Right lobe of liver (tissue), 4 donors: Measurements from ENCODE around the gene UTF1.

Experiments used
- POLR2A ChIP-seq: fragments of 450-650 bp; IDR thresholded peaks from one replicate; pipeline ENCODE4 v1.6.1; 2017; ENCODE audit warnings: antibody characterized with exemption, mild to moderate bottlenecking
- TF ChIP-seq, protein P1 (sequence below), 4 donors: fragments of 200-600 bp in 3 of 4; fragments of 450-650 bp in 1 of 4; IDR thresholded peaks; one replicate each; pipeline versions ENCODE4 v1.5.1 to v1.8.0; 2016 to 2022; ENCODE audit warnings: antibody characterized with exemption in 4 of 4, mild to moderate bottlenecking in 2 of 4
- donor health status: DM: no; HTN: no; CAD: no.
- donor health status: DM: no; HTN: no; CAD: no.
- donor health status: DM: no; HTN: yes; CAD: no.

DNA sequence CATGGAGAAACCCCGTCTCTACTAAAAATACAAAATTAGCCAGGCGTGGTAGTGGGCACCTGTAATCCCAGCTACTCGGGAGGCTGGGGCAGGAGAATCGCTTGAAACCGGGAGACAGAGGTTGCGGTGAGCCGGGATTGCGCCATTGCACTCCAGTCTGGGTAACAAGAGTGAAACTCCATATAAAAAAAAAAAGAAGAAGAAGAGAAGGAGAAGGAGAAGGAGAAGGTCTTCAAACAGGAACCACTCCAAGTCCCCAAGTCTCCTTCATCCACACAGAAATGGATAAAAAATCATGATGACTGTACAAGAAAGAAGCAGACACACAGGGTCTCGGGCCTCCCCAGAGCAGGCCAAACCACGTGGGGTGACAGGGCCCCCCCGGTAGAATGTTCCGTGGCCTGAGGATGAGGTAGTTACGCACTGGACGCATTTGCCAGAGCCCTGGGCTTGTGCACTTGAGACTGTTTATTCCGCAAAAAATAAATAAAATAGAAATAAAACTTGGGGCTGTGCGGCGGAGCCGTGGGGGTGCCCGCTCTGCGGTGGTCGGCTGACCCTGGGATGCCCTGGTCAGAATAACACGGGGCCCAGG is 23.4 kb downstream of the UTF1 start:
- TF ChIP-seq, protein P1, sequence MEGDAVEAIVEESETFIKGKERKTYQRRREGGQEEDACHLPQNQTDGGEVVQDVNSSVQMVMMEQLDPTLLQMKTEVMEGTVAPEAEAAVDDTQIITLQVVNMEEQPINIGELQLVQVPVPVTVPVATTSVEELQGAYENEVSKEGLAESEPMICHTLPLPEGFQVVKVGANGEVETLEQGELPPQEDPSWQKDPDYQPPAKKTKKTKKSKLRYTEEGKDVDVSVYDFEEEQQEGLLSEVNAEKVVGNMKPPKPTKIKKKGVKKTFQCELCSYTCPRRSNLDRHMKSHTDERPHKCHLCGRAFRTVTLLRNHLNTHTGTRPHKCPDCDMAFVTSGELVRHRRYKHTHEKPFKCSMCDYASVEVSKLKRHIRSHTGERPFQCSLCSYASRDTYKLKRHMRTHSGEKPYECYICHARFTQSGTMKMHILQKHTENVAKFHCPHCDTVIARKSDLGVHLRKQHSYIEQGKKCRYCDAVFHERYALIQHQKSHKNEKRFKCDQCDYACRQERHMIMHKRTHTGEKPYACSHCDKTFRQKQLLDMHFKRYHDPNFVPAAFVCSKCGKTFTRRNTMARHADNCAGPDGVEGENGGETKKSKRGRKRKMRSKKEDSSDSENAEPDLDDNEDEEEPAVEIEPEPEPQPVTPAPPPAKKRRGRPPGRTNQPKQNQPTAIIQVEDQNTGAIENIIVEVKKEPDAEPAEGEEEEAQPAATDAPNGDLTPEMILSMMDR (IDR thresholded peaks at IDR 0.05): no peak
- TF ChIP-seq POLR2A: no peak
